Endothelial cell of umbilical vein (primary cell): ENCODE data around the gene PCARE. TPM values are rescaled to one million over a fixed set of nuclear protein-coding genes. Genes with fewer than 3 reads are reported as not detected.

Experiments used
- BruUV-seq: library from RNA; stranded (reverse); fragments of 400-500 nt; replicated peaks from 2 replicates; lab custom pipeline; 2021; lab: Mats Ljungman, UMichigan
- CTCF ChIA-PET: fragments of 300-600, 350-600 bp; sonication (Branson Sonifier 250); formaldehyde crosslinking; loops from one replicate; lab custom pipeline; 2021; ENCODE audit warnings: antibody characterized with exemption, inconsistent platforms; lab: Charles Lee
- POLR2A ChIA-PET: fragments of 300-600, 350-600 bp; sonication (Branson Sonifier 250); formaldehyde crosslinking; loops from one replicate; lab custom pipeline; 2021; ENCODE audit warnings: antibody characterized with exemption, inconsistent platforms; lab: Charles Lee
- DNase-seq: peaks from one replicate; pipeline ENCODE4 v3.0.0-alpha.2; 2011; ENCODE audit warnings: low read depth, low spot score
- FAIRE-seq: peaks from 2 replicates; lab custom pipeline; 2011; peaks lifted over from hg19 to GRCh38; lab: Jason Lieb, UNC
- H2AFZ ChIP-seq: 2 replicates; pipeline ENCODE4 v1.6.0; 2012; ENCODE audit warnings: low read depth, low read length, control low read depth, inconsistent platforms
- H3K27ac ChIP-seq: 2 replicates; pipeline ENCODE4 v1.5.1; 2011; ENCODE audit warnings: low read depth, mild to moderate bottlenecking, control low read depth, low read length, moderate library complexity; ENCODE audit not compliant: insufficient read depth
- H3K27me3 ChIP-seq, 2 experiments: 2 replicates each; pipeline versions ENCODE4 v1.6.0 to v1.6.1; 2011; ENCODE audit warnings: low read length in 2 of 2, mixed read lengths in 1 of 2; ENCODE audit not compliant: control insufficient read depth in 2 of 2, insufficient read depth in 2 of 2
- H3K36me3 ChIP-seq, 2 experiments: 2 replicates in 1 of 2; 3 replicates in 1 of 2; pipeline ENCODE4 v1.5.1; 2011; ENCODE audit warnings: low read length in 2 of 2, mild to moderate bottlenecking in 1 of 2, moderate library complexity in 1 of 2; ENCODE audit not compliant: control insufficient read depth in 2 of 2, insufficient read depth in 2 of 2; ENCODE audit errors: extremely low read depth in 1 of 2
- H3K4me1 ChIP-seq: 3 replicates; pipeline ENCODE4 v1.5.1; 2011; ENCODE audit warnings: mild to moderate bottlenecking, low read length; ENCODE audit not compliant: control insufficient read depth, insufficient read depth; ENCODE audit errors: extremely low read depth
- H3K4me2 ChIP-seq: 2 replicates; pipeline ENCODE4 v1.6.1; 2011; ENCODE audit warnings: low read length, control low read depth, mixed read lengths; ENCODE audit not compliant: insufficient read depth
- H3K4me3 ChIP-seq, 3 experiments: fragments of 200-600 bp in 1 of 3; sonication (generic), shearing (Covaris generic) in 1 of 3; replicated peaks in 1 of 3; 2 replicates each; pipeline ENCODE4 v1.5.1; 2011 to 2016; ENCODE audit warnings: control low read depth in 3 of 3, low read length in 3 of 3, mild to moderate bottlenecking in 2 of 3, inconsistent platforms in 1 of 3, low read depth in 1 of 3, moderate library complexity in 1 of 3; ENCODE audit not compliant: insufficient read depth in 1 of 3
- H3K79me2 ChIP-seq: 2 replicates; pipeline ENCODE4 v1.6.0; 2012; ENCODE audit warnings: low read length, inconsistent platforms; ENCODE audit not compliant: control insufficient read depth, insufficient read depth
- H3K9ac ChIP-seq: replicated peaks from 2 replicates; pipeline ENCODE3; 2011; ENCODE audit warnings: low read length, control low read depth; ENCODE audit not compliant: insufficient read depth; ENCODE audit errors: extremely low read depth
- H3K9me1 ChIP-seq: replicated peaks from 3 replicates; pipeline ENCODE4 v1.6.0; 2011; ENCODE audit warnings: mild to moderate bottlenecking, low read length; ENCODE audit not compliant: control insufficient read depth, insufficient read depth; ENCODE audit errors: extremely low read depth
- H3K9me3 ChIP-seq: replicated peaks from 2 replicates; pipeline ENCODE4 v1.5.1; 2012; ENCODE audit warnings: low read length, inconsistent platforms; ENCODE audit not compliant: control insufficient read depth, insufficient read depth
- H4K20me1 ChIP-seq: replicated peaks from 2 replicates; pipeline ENCODE3; 2011; ENCODE audit warnings: mild to moderate bottlenecking, low read length; ENCODE audit not compliant: control insufficient read depth, insufficient read depth; ENCODE audit errors: extremely low read depth
- EZH2 ChIP-seq: IDR thresholded peaks from 2 replicates; pipeline ENCODE4 v1.6.1; 2012; ENCODE audit warnings: borderline replicate concordance, low read depth, mild to moderate bottlenecking, moderate library complexity, low read length, inconsistent platforms; ENCODE audit not compliant: severe bottlenecking
- FOS ChIP-seq: IDR thresholded peaks from 2 replicates; pipeline ENCODE4 v1.6.1; 2011; ENCODE audit warnings: mild to moderate bottlenecking, low read length, moderate library complexity, borderline replicate concordance; ENCODE audit not compliant: insufficient read depth
- GATA2 ChIP-seq: IDR thresholded peaks from 2 replicates; pipeline ENCODE4 v1.7.0; 2011; ENCODE audit warnings: low read depth, mild to moderate bottlenecking, moderate library complexity, mixed read lengths, low read length; ENCODE audit not compliant: insufficient read length, insufficient read depth
- JUN ChIP-seq: IDR thresholded peaks from 2 replicates; pipeline ENCODE4 v1.6.1; 2011; ENCODE audit warnings: borderline replicate concordance, low read depth; ENCODE audit not compliant: insufficient read length, insufficient read depth
- MAX ChIP-seq: IDR thresholded peaks from 2 replicates; pipeline ENCODE4 v1.6.1; 2011; ENCODE audit not compliant: insufficient read depth, insufficient read length
- MYC ChIP-seq: IDR thresholded peaks from one replicate; pipeline ENCODE4 v1.6.1; 2011; ENCODE audit warnings: mild to moderate bottlenecking, low read depth, low read length
- POLR2A ChIP-seq: IDR thresholded peaks from 2 replicates; pipeline ENCODE4 v1.6.1; 2012; ENCODE audit warnings: low read depth, mild to moderate bottlenecking, control low read depth, low read length
- POLR2AphosphoS5 ChIP-seq: IDR thresholded peaks from 2 replicates; pipeline ENCODE4 v1.6.1; 2012; ENCODE audit warnings: low read depth, mild to moderate bottlenecking, control low read depth, low read length, moderate library complexity; ENCODE audit not compliant: insufficient read depth
- dilution Hi-C: fragments of 300-500 bp; cut with MboI; formaldehyde crosslinking; loops from one replicate; pipeline ENCODE4 v1.15.0; 2019; ENCODE audit warnings: low sequenced_read_pairs; ENCODE audit not compliant: extremely low pct_ligation_motif_present
- intact Hi-C: fragments of 100-400 bp; cut with micrococcal nuclease; formaldehyde crosslinking; loops from one replicate; pipeline ENCODE4 v1.10.0; 2022
- polyA plus RNA-seq, 4 experiments: library from polyadenylated mRNA; depleted of rRNA in 3 of 4; stranded (reverse) in 3 of 4; unstranded in 1 of 4; fragments of >200 nt; gene quantifications; 2 replicates each; pipeline versions ENCODE4 v1.2.1 to v1.2.3, GENCODE V29; 2011 to 2012; ENCODE audit warnings: missing spikeins in 1 of 4
- total RNA-seq: library from RNA; stranded (reverse); gene quantifications from 2 replicates; pipeline ENCODE4 v1.2.3, GENCODE V29; 2021
- TF ChIP-seq, protein P1 (sequence below), 2 donors: IDR thresholded peaks; 1 replicate in 1 of 2; 2 replicates in 1 of 2; pipeline ENCODE4 v1.5.1; 2011; ENCODE audit warnings: low read length in 2 of 2, mild to moderate bottlenecking in 2 of 2, moderate library complexity in 2 of 2, control low read depth in 1 of 2, inconsistent platforms in 1 of 2, low read depth in 1 of 2; ENCODE audit not compliant: insufficient read depth in 1 of 2; ENCODE audit errors: extremely low read depth in 1 of 2

PCARE gene
- total and polyA plus RNA-seq, 2 donors (not counting 3 experiments of a cell fraction or from before 2014, with no cell fraction given), result not detected

DNA sequence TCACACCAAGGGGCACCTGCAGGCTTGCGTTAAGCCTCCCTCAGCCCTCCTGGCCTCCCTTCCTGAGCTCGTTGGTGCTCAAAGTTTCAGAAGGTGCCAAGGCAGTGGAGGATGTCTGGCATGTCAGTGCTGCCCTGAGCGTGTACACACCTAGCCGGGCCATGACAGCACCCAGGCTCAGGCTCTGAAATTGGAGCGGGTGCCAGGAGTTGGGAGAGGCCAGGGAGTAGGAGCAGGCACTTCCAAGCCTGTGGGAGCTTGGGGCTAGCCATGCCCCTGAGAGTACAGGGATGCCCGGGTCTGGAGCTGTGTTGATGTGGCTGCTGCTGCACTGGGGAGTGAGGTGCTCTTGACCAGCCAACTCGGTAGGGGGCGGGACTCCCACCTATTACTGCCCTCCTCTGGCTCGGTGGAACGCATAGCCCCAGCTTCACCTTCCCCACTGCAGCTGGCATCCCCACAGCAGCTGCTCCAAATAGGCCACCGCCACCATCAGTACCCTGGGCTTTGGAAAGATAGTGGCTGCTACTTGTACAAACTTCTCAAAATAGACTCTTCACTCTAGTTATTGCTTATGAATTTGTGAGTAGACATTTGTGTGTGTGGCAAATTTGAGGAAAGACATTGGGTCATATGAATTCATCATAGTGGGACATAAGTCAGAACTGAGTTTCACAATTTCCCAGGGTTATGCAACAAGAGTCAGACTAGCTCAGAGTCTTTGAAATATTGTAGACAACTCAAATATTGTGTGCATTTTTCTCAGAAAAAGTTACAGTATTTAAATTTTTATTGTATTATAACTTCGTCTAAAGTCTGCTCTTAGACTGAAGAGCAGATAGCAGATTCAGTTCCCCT is 6.8 kb upstream of the PCARE start:
- Histone ChIP-seq H3K27ac (no peak overlapping the region), H4K20me1 (no peaks in the 10 kb centered on the region), H3K36me3 (no peaks in the 10 kb centered on the region), H3K9ac (no peak overlapping the region), H2AFZ (no peak overlapping the region), H3K4me2 (no peak overlapping the region), H3K27me3 (peaks cover 0 to 2% of the 10 kb centered on the region in 2 experiments), H3K4me3 (no peak overlapping the region), H3K4me1 (no peaks in the 10 kb centered on the region), H3K79me2 (no peaks in the 10 kb centered on the region), H3K9me1 (no peaks in the 10 kb centered on the region), H3K9me3 (no peaks in the 10 kb centered on the region)
- no peak for DNase-seq
- FAIRE-seq, result no peak
- dilution Hi-C loops, result no loop called here
- CTCF ChIA-PET, result no interaction called here
- POLR2A ChIA-PET, result no interaction called here
- TF ChIP-seq EZH2 (no peak), GATA2 (no peak), MAX (no peak), POLR2AphosphoS5 (no peak), JUN (no peak), POLR2A (no peak), FOS (no peak), MYC (no peak)
- TF ChIP-seq, protein P1, sequence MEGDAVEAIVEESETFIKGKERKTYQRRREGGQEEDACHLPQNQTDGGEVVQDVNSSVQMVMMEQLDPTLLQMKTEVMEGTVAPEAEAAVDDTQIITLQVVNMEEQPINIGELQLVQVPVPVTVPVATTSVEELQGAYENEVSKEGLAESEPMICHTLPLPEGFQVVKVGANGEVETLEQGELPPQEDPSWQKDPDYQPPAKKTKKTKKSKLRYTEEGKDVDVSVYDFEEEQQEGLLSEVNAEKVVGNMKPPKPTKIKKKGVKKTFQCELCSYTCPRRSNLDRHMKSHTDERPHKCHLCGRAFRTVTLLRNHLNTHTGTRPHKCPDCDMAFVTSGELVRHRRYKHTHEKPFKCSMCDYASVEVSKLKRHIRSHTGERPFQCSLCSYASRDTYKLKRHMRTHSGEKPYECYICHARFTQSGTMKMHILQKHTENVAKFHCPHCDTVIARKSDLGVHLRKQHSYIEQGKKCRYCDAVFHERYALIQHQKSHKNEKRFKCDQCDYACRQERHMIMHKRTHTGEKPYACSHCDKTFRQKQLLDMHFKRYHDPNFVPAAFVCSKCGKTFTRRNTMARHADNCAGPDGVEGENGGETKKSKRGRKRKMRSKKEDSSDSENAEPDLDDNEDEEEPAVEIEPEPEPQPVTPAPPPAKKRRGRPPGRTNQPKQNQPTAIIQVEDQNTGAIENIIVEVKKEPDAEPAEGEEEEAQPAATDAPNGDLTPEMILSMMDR (IDR thresholded peaks at IDR 0.05; ENCODE audit: extremely low read depth in 1 of 2, insufficient read depth in 1 of 2, low read depth in 1 of 2, low read length in 2 of 2), result no peak
- intact Hi-C loops, result no loop called here
- BruUV-seq, result no TSS peak
